NCI-H2081 (cell line): ENCODE measurements around the gene ZNF155.
"Not testable (repeated sequence)": the region's sequence is repeated elsewhere in the genome, so short reads cannot be mapped to it uniquely, and the experiment has no call there.

Experiments
- DNase-seq, 2 experiments: peaks; one replicate each; lab custom pipeline; 2025; lab: John Stamatoyannopoulos, UW

ZNF155 gene

DNA sequence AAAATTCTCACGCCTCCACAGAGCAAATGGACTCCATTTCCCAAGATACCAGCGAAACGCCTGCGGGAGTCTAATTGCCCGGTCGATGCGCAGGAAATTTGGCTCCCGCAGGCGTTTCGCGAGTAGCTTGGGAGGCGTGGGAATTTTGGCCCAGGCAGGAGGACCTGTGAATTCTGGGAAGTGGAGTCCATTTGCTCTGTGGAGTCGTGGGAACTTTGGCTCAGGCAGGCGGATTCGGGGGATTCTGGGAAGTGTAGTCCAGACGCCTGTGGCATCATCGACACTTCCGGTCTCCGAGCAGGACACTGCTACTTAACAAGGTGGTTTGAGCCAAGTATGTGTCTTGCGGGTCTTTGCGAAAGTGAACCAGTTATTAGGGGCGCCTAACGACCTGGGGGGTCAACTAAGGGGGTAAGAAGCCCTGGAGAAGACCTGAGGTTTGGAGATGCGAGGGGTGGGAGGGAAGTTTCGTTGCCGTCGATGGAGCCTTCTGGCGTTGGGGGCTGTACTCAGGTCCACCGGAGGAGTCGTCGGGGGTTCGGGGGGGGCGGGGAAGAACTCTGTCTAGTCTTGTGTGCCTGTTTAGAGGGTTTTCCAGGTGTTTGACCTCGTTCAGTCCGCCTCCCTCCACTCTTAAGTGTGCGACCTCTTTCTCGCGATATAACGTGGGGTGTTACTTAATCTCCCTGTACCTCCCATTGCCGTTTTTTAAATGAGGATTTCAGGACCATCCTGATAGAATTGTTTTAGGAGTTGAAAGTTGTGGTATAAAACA lies at the start of gene ZNF155:
Gene ZNF155, plus strand, starts transcription at position 277 of the 775 bp plus-strand sequence. CDS start 4,356 bp downstream, outside the sequence.
- DNase-seq, result peak; percentile 96 to 98

DNA sequence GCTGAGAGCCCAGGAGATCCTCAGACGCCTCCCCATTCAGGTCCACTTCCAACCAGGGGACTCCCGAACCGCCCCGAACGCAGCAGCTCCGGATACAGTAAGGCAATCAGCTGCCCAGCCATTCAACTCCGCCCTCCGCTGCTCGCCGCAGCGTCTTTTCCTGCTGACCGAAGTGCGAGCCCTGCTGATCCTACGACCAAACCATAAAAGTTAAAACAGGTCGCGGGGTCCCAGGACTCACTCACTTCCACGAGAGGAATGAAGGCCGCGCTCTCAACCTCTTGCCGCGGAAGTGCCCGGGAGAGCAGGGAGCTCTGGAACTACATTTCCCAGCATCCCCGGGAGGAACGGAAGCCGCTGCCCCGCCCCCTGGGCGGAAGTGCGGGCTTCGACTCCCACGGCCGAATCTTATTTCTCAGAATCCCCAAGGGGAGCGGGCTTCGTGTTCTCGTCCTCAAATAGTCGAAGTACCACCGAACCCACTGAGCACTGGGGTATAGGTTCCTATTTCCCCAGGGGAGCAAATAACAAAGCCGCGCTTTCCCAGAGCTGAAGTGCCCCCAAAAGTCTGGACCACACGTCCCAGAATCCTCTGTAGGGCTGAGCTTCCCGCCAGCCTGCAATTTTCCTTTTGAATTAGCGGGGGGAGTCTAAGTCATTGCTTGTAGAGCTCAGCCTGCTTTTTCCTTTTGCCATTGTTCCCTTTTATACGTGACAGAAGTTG lies 48.8 kb upstream of the ZNF155 start, which contains the start of gene ZNF45:
Gene ZNF45, minus strand, starts transcription at position 298 of the 724 bp plus-strand sequence. CDS start 13,097 bp downstream, outside the sequence.
- peak; percentile 84 to 90 for DNase-seq

DNA sequence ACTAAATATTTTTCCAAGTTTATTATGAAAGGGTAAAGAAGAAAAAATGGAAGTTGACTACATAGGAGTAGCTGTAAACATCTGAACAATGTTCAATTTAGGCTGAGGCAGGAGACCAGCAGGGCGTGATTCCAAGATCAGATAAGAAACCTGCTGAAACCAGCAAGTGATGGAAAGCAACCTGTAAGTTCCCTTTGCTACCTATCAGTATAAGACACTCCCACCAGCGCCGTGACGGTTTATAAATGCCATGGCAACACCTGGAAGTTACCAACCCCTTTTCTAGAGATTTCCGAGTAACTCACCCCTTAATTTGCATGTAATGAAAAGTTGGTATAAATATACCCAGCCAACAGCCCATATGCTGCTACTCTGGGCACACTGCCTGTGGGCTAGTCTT lies 47.8 kb upstream of the ZNF155 start:
- no peak for DNase-seq

DNA sequence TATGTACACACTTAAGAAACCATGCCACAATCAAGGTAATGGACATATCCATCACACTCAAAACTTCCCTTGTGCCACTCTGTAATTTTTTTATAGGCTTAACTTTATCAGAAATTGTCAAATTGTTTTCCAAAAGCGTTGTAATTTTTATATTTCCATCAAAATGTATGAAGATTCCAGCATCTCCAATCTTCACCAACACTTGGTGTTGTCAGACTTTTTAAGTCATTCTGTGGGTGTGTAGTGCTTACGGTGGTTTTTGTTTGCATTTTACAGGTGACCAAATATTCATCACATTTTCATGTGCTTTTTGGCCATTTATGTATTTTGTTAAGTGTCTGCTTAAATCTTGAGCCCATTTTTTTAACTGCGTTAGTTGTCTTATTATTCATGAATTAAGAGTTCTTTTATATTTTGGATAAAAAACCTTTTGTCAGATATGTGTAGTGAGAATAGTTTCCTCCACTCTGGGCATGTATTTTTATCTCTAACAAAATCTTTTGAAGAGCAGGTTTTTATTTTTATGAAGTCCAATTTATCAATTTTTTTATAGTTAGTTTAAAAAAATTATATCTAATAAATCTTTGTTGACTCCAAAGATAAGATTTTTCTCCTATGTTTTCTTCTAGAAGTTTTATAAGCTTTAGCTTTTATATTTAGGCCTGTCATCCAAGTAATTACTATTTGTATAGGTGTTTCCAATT lies 44.3 kb upstream of the ZNF155 start:
- DNase-seq, result no peak

DNA sequence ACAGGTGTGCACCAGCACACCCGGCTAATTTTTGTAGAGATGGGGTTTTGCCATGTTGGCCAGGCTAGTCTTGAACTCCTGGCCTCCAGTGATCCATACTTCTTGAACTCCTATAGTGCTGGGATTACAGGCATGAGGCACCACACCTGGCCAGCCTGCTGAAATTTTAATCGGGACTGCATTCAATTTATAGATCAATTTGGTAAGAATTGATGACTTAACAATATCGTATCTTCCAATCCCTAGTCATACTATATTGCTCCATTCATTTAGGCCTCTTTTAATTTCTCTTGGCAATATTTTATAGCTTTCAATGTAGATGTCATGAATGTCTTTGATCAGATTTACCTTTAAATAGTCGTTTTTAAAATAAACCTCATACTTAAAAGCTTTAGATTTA lies 43.3 kb upstream of the ZNF155 start:
- no peak for DNase-seq

DNA sequence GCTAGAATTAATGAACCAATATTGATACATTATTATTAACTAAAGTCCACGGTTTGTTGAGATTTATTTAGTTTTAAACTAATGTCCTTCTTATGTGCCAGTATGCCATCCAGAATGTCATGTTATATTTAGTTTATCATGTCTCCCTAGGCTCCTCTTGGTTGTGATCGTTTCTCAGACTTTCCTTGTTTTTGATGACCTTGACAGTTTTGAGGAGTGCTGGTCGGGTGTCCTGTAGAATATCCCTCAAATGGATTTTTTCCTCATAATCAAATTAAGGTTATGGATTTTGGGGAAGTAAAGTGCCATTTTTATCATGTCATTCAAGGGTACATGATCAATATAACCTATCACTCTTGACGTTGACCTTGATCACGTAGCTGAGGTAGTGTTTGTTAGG lies 42.8 kb upstream of the ZNF155 start:
- no peak for DNase-seq

DNA sequence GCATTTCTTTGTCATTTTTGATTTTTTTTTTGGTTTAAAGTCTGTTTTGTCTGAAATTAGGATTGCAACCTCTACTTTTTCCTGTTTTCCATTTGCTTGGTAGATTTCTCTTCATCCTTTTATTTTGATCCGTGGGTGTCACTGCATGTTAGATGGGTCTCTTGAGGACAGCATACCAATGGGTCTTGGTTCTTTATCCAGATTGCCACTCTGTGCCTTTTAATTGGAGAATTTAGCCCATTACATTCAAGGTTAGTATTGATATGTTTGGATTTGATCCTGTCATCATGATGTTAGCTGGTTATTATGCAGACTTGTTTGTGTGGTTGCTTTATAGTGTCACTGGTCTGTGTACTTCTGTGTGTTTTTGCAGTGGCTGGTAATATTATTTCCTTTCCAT lies 36.6 kb upstream of the ZNF155 start:
- DNase-seq, result not testable (repeated sequence)

DNA sequence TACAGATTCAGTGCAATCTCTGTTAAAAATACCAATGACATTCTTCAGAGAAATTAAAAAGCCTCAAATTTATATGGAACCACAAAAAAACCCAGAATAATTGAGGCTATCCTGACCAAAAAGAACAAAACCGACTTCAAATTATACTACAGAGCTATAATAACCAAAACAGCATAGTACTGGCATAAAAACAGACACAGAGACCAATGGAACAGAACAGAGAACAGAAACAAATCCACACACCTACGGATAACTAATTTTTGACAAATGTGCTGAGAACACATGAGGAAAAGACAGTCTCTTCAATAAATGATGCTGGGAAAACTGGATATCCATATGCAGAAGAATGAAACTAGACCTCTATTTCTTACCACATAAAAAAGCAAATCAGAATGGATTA lies 34.2 kb upstream of the ZNF155 start:
- not testable (repeated sequence) for DNase-seq

DNA sequence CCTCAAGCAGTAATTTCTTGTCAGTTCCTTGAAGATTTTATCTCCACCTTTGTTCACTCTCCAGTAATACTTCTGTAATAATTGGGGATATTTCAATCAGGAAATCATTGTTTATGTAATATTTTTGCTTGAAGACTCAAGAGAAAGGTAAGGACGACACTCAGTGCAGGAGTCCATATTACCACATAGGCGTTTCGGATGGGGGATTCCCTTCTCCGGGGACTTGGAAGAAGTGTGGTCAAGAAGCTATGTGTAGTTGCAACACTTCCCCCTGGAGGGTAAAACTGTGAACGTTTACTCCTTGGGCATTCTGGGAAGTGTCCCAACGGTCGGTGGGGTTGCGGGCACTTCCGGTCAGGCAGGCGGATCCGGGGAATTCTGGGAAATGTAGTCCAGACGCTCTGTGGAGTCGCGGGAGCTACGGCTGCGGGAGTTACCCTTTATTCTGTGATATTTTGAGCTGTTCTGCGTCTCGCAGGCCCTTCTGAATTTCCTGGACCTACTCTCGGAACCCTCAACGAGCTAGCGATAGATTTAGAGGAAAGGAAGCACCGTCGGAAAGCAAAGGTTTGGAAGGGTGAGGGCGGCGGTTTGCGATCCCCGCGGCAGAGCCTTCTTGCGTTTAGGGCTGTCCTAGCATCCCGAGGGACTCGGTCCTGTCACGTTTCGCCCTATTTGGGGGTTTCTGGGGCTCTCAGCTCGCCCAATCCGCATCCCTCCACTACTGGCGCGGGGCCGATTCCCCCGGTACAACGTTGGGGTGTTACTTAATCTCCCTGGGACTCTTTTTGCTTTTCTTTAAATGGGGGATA lies 32.9 kb upstream of the ZNF155 start, which contains the start of gene ZNF221:
Gene ZNF221, plus strand, starts transcription at position 395 of the 812 bp plus-strand sequence. CDS start 11,499 bp downstream, outside the sequence.
- peak; percentile 90 to 94 for DNase-seq

DNA sequence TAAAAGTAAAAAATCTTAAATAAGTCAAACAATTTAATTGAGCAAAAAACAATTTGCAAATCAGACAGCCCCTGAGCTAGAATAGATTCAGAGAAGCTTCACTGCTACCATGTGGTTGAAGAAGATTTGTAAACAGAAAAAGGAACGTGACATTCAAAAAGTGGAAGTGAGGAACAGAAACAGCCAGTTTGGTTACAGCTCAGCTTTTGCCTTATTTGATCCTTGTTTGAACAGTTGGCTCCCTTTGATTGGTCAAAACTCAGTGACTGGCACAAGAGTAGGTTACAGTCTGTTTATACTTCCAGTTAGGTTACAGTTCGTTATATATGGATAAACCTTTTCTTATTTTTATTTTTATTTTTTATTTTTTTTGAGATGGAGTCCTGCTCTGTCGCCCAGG lies 27.2 kb upstream of the ZNF155 start:
- no peak for DNase-seq

DNA sequence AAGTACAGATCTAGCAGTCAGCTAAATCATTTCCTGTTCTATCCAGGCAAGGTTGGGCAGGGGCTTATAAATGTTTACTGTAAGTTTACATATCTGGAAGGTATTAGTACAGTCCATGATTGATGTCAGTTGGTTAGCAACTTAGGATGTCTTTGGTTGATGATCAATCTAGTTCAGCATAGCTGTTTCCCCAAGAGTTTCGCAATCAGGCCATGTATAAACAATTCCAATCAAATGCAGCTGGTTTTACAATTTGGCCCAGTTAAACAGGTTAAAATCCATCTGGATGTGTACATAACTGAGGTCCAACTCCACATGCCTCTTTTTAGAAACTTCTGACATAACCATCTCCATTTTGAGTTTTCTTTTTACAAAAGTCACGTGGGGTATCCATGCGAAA lies 26.1 kb upstream of the ZNF155 start:
- no peak for DNase-seq

DNA sequence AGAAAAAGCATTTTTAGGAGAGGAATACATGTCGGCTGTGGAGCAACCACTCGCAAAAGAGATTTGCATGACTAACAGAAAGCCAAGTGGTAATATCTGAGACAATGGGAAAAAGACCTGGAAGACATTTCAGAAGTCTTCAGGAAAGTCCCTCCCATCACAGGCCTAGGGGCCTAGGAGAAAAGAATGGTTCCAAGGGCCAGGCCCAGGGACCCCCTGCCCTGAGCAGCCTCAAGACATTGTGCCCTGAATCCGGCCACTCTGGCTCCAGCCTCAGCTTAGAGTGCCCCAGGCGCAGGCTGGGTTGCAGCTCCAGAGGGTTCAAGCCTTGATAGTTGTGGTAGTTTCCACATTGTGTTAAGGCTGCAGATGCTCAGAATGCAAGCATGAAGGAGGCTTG lies 23.6 kb upstream of the ZNF155 start:
- no peak for DNase-seq

DNA sequence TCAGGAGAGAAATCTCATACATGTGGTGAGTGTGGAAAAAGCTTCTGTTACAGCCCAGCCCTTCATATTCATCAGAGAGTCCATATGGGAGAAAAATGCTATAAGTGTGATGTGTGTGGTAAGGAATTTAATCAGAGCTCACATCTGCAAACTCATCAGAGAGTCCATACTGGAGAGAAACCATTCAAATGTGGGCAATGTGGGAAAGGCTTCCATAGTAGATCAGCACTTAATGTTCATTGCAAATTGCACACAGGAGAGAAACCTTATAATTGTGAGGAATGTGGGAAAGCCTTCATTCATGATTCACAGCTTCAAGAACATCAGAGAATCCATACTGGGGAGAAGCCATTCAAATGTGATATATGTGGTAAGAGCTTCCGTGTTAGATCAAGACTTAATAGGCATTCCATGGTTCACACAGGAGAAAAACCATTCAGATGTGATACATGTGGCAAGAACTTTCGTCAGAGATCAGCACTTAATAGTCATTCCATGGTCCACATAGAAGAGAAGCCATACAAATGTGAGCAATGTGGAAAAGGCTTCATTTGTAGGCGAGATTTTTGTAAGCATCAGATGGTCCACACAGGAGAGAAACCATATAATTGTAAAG lies 17.8 kb upstream of the ZNF155 start:
- DNase-seq, result no peak

DNA sequence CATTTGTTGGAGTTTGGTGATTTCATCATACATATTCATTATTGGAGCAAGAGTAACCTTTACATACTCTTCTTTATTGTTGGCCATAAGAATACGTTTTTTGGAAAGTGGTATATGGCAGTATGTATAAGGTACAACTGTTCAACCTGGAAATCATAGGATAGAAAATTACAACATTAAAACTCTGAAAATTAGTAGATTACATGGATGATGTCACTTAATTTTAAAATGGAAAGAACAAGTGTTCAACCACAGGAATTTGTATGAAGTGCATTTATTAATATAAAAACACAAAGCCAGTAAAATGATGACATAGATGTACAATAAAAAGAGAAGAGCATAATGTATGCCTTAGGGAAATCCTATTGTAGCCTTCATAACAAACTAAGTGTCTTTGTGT lies 7.3 kb upstream of the ZNF155 start:
- DNase-seq, result no peak

DNA sequence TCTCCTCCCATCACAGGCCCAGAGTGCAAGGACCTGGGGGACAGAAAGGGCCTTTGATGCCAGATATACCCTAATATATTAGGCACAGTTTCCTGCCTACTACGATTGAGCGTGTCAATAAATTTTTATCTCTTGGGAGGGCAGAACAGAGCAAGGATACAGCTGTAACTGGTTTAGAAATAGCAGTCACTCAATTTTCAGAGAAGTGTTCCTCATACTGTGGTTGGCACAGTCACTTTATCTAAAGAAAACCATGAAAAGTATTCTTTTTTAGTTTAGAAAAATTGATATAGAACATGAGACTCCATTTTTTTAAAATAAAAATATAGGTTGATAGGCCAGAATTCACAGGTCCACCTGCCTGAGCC lies 460 bp upstream of the ZNF155 start:
- no peak for DNase-seq

DNA sequence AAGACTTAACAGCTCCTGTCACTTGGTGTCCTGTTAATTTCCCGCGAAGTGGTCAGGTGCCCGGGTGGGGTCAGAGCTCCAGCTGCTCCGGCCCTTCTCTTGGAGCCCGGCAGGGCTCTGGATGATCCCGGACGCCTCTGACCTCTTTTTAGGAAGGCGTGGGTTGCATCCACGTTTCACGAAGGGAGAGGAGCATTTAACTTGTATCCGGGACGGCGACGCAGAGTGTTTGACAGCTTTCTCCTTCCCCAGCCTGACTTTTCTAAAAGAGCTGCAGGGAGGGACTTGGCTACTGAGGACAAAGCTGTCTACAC lies 656 bp downstream of the ZNF155 start:
- no peak for DNase-seq

DNA sequence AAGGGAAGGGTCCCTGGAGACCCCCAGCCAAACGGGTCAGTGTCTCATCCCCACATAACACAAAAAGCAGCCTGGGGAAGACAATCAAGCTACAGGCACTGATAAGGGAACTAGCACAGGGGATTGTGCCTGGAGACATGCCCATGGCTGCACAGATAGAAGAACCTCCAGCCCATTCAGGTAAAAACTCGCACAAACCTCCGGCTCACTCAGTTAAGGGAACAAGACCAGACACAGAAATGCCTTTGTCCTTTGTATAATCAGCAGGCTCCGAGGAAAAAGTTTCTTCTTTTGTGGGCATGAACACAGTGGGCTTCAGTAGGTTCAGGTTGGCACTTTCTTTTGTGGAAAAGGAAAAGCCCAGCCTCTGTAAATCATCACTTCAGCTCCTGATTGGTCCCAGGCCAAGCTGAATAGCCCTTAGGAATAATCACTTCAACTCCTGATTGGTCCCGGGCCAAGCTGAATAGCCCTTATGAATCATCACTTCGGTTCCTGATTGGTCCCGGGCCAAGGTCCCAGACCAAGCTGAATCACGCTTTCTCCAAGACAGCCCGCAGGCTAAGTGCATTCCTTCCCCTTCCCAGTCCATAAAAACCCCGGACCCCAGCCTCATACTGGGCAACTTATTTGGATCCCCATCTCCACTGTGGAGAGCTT lies 13.8 kb downstream of the ZNF155 start:
- no peak for DNase-seq

DNA sequence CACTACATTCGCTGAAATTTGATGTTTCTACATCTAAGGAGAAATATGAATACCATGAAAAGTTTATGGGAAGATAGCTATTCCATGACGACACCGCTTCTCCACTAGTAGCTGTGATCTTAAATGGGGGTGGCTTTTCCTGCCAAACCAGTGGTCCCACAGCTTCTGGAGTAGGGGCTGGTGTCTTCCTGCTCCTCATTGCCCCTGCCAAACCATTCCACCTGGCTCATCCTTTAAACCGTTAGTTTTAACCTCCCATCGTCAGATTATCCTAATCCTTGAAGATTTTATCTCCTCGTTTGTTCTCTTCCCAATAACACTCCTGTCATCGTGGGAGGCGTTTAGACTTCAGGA lies 18.2 kb downstream of the ZNF155 start:
- no peak for DNase-seq

DNA sequence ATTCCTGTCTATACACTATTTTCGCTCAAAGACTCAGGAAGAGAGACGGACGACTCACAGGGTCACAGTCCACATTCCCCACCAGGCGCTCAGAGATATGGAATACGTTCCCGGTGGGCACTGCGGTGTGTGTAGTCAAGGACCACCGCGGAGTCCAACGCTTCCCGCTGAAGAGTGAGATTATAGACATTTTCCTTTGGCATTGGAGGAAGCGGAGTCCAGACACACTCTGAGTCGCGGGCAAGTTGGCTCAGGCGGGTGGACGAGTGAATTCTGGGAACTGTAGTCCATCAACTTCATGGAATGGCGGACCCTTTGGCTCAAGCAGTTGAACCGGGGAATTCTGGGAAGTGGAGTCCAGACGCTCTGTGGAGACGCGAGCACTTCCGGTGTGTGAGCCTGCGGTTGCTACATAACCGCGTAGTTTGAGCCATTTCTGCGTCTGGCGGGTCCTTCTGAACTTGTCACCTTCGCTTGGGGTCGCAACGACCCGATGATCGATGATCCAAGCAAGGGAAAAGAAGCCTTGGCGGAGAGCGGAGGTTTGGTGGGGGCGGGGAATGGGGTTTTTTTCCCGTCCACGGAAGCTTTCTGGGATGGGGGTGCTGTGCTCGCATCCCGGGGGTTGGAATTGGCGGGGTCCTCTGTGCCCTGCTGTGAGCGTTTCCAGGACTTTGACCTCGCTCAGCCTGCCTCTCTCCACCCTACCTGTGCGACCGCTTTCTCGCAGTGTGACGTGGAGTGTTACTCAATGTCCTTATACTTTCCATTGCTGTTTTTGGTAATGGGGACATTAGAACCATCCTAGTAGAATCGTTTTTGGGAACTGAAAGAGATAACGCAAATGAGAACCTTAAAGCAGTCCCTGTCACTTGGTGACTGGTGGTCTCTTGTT lies 18.8 kb downstream of the ZNF155 start, which contains the start of gene ZNF230:
Gene ZNF230, plus strand, starts transcription at position 392 of the 895 bp plus-strand sequence. CDS start 4,122 bp downstream, outside the sequence.
- DNase-seq, result peak; percentile 85 to 97
